Activated CD4-positive, alpha-beta T cell treated with anti-CD3 and anti-CD28 coated beads for 4 hours (primary cell): ENCODE measurements around the gene GCK.

Experiments used
- DNase-seq, 2 donors: peaks; one replicate each; pipeline ENCODE4 v3.0.0-alpha.2; 2020

Gene GCK

DNA sequence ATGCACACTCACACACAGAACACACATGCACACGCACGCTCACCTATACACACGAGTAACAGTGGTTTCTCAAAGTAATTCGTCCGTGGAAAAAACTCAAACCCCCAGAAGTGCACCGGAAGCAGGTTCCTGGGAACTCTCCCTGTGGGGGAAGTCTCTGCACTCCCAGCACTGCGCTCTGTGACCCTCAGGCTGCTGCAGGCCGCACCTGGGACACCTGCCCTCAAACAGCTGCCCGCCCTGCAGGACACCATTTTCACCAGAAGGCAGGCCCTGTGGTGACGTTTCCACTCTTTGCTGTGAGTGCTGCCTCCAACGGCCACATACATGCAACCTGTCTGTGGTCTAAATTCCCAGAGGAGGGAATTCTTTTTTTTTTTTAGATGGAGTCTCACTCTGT lies 32.8 kb upstream of the GCK start:
- no peak for DNase-seq

- DNase-seq = no peak
Measured at GRCh38 chr7:44221231-44221791, 32.1 kb upstream of the GCK start.

GRCh38 chr7:44220358-44221112 lies 31.3 kb upstream of the GCK start:
- no peak for DNase-seq

DNA sequence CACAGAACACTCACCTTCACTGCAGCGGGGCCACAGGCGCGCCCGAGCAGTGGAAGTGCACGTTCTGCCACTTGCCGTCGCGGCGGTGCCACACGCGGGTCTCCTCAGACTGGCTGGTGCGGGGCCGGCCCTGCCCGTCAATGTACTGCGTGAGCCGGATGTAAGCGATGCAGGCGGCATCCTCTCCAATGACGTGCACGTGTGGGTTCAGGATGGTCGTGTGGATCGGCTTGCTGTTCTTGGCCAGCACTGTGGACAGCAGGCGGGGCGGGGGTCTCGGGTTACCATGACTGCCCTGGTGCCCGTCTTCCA lies 30.8 kb upstream of the GCK start:
- no peak for DNase-seq

GRCh38 chr7:44219371-44220045 lies 30.3 kb upstream of the GCK start:
- DNase-seq = no peak

DNA sequence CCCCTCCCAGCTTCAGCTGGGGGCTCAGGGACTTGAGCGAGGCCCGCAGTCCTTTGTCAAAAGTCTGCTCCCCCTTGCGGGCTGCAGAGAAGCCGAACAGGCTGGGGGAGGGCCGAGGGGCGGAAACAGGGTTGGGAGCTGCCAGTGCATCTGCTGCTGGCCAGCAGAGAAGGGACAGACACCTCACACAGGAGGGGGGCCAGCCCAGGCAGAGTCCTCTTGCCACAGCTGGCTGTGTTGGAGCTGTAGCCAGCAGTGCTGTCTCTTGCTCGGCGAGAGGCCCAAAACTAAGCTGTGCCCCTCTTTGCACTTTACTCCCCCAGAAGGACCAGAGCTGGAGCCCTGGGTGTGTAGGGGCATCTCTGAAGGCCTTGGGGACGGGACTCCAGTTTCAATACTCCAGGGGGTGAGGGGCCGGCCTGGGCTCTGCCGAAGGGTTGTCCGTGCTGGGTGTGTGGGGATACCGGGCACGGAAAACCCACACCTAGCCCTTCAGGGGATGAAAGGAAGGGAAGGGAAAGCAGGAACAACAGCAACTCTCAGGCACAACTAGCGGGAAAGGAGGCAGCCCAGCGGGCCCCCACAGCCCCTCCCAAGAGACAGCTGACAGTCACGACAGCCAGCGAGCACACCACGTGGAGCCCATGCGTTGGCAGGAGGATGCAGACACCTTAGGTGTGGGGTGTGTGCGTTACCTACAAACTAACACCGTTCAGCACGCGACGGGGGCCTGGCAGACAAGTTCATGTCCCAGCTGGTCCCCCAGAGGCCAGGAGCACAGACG lies 29.4 kb upstream of the GCK start:
- no peak for DNase-seq

DNA sequence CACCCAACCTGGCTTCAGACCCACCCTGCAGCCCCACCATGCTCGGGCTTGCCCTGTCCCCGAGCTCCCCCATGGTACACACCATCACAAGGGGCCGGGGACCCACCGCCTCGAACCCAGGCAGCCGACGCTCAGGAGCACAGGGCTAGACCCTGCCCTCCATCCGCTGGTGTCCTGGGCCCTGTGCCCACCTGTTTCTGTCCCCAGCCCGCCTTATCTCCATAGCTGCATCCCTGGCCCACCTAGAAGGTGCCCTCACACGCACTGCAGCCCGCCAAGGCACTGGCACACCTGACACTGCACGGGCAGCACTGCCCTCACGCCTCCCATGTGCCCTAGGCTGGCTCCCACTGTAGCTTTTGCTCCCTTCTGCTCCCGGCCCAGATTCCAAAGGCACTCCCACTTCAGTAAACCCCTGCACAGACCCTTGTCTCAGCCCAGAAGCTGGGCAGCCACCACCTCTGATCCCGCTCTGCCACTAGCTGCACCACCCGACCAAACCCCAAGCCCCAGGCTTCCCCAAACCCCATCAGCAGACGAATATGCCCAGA lies 28.7 kb upstream of the GCK start:
- DNase-seq = no peak

GRCh38 chr7:44217223-44217714 lies 28.0 kb upstream of the GCK start:
- no peak for DNase-seq

- no peak for DNase-seq
Measured at GRCh38 chr7:44216521-44217222, 27.4 kb upstream of the GCK start.

DNA sequence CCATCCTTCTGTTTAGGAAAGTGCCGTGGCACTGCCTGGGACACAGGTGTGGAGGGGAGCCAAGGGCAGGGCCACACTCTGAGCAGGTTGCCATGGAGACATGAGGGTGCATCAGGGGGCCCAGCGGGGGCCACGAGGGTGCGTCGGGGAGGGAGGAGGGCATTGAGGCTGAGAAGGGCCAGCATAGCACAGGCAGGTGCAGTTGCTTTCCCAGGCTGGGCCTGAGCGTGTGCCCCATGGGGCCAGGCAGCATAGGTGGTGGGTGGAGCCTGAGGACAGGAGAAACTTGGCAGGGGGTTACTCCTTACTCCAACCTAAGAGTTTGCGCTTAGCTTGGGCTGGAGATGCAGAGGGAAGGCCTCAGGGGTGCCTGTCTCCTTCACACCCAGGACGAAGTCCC lies 26.8 kb upstream of the GCK start:
- DNase-seq = no peak

GRCh38 chr7:44215531-44215930 lies 26.3 kb upstream of the GCK start:
- DNase-seq = no peak

DNA sequence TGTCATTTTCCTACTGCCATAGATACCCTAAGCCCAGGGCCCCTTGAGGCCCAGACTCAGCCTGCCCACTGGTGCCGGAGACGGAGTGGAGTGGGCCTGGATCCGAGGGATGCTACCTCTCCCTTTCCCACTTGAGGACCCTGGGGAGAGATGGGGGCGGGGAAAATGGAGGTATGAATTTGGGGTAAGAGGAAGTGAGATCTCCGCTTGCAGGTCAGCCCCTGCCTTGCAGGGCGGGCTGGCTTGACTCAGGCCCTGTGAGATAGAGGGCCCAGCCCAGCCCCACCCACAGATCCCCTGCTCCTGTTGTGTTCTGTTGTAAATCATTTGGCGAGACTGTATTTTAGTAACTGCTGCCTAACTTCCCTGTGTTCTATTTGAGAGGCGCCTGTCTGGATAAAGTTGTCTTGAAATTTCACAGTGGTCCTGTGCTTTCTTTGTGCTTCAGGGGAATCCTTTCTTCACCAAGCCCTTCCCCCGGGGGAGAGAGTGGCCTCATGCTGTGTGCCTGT lies 24.7 kb upstream of the GCK start:
- DNase-seq = no peak

GRCh38 chr7:44213206-44213876 lies 24.1 kb upstream of the GCK start:
- DNase-seq = no peak

GRCh38 chr7:44212581-44213184 lies 23.4 kb upstream of the GCK start:
- no peak for DNase-seq

GRCh38 chr7:44212018-44212417 lies 22.8 kb upstream of the GCK start:
- DNase-seq = no peak

- no peak for DNase-seq
Measured at GRCh38 chr7:44211126-44211675, 22.0 kb upstream of the GCK start.

DNA sequence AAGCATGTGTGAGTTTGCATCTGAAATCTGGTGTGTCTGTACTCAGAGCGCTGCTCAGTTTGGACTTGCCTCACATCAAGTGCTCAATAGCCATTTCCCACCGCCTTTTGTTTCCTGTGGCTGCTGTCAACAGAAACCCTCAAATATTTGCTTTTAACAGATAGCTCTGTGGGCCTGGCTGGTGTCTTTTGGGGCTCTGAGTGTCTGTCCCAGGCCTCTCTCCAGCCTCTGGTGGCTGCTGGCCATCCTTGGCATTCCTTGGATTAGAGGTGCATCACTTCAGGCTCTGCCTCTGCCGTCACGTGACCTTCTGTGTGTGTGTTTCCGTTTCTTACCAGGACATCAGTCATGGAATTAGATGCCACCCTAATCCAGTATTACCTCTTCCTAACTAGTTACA lies 20.9 kb upstream of the GCK start:
- DNase-seq = no peak

- DNase-seq = no peak
Measured at GRCh38 chr7:44208085-44208484, 18.8 kb upstream of the GCK start.

GRCh38 chr7:44206008-44206407 lies 16.8 kb upstream of the GCK start:
- DNase-seq = no peak

DNA sequence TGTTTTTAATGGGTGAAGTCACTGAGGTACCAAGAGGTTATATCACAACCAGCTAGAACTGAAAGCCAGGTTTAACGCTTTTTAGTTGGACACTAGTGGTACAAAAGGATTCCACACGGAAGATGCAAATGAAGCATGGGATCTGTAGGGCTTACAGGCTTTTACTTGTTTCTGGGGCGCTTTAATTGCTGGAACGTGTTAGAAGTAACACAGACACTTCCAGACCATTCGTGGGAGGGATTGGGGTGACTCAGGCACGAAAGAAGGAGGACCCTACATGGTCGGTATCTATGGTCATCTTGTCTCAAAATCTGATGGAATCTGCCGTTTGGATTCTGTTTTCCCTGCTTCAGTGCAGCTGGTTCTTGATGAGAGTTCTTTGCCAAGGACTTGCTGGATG lies 12.6 kb upstream of the GCK start:
- DNase-seq = no peak
